Measurements from ENCODE around the gene ZNF185. TPM values are rescaled to one million over a fixed set of nuclear protein-coding genes. Genes with fewer than 3 reads are reported as not detected.

ZNF185 gene
- total and polyA plus RNA-seq, 2 of the 8 experiments (the other 6 are each of a cell fraction or from before 2014, with no cell fraction given): 15.6 to 20.1 TPM

DNA sequence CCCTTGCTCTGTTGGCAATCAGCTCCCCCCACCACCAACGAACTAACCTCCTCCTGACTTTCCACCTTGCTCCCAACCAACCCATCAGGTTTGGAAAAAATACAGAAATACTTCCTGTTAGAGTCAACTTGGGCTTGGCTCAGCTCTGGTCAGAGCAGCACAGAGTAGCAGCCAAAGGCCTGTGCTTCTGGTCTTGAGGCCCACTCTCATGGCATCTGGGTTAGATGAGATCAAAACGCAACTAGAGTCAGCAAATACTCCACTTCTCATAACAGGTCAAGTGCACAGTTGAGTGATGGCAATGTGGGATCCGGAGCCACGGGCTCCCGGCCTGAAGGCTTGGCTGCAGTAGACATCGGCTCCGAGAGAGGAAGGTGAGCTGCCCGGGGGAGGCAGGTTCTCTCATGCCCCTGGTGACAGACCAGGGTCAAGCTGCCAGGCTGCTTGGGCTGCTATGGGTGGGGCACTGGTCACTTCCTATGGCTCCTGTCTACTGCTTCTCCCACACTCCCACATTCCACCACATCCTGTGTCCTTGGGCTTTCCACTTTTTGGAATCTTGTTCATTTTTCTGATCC, 34.8 kb downstream of the ZNF185 start:
- Histone ChIP-seq H4K91ac (replicated peaks; ENCODE audit: insufficient read length, low read length) (no peak overlapping the region), H3K9ac (replicated peaks in 1 of 4; ENCODE audit: extremely low read depth in 1 of 4, low read depth in 3 of 4, low read length in 3 of 4) (no peak overlapping the region), H2BK20ac (ENCODE audit: low read length) (no peak overlapping the region), H3K9me3 (ENCODE audit: insufficient read depth in 2 of 2, low read depth in 1 of 2, low read length in 1 of 2) (no peaks in the 10 kb centered on the region), H3K27me3 (replicated peaks in 1 of 4; ENCODE audit: control insufficient read depth in 3 of 4, extremely low read depth in 1 of 4, insufficient read depth in 3 of 4, low read length in 3 of 4) (no peaks in the 10 kb centered on the region), H2AK5ac (ENCODE audit: low read depth, low read length) (no peak overlapping the region), H3K79me1 (ENCODE audit: low read depth, low read length) (no peaks in the 10 kb centered on the region), H3K56ac (replicated peaks; ENCODE audit: insufficient read length, low read depth, low read length) (no peak overlapping the region), H3K18ac (ENCODE audit: extremely low read depth, low read length) (no peak overlapping the region), H3K23ac (ENCODE audit: insufficient read length) (no peak overlapping the region), H2AFZ (ENCODE audit: low read length) (no peak overlapping the region), H4K20me1 (replicated peaks in 1 of 2; ENCODE audit: control insufficient read depth in 1 of 2, insufficient read depth in 2 of 2, low read length in 2 of 2) (no peaks in the 10 kb centered on the region), H4K5ac (ENCODE audit: insufficient read length, low read depth, low read length) (no peak overlapping the region), H3K36me3 (ENCODE audit: control insufficient read depth in 2 of 4, insufficient read depth in 4 of 4, low read length in 3 of 4) (no peaks in the 10 kb centered on the region), H2BK12ac (ENCODE audit: low read depth, low read length) (no peak overlapping the region), H3K23me2 (ENCODE audit: low read depth, low read length) (no peaks in the 10 kb centered on the region), H3K14ac (ENCODE audit: insufficient read length) (no peak overlapping the region), H2BK5ac (ENCODE audit: low read depth, low read length) (no peak overlapping the region), H3K4ac (replicated peaks; ENCODE audit: insufficient read length, low read depth, low read length) (no peak overlapping the region), H3K79me2 (ENCODE audit: control insufficient read depth in 1 of 2, insufficient read depth in 2 of 2, low read length in 2 of 2) (no peaks in the 10 kb centered on the region), H4K8ac (ENCODE audit: extremely low read depth, insufficient read depth, low read length) (no peak overlapping the region), H3K4me1 (replicated peaks in 1 of 4; ENCODE audit: control insufficient read depth in 3 of 4, insufficient read depth in 4 of 4, low read length in 3 of 4) (no peaks in the 10 kb centered on the region), H3K4me2 (ENCODE audit: insufficient read depth in 1 of 2, low read depth in 2 of 2, low read length in 2 of 2) (no peak overlapping the region), H2BK15ac (ENCODE audit: low read length) (no peak overlapping the region), H3K27ac (ENCODE audit: low read depth, low read length) (no peak overlapping the region), H3K4me3 (ENCODE audit: extremely low read depth in 1 of 4, insufficient read depth in 2 of 4, low read depth in 3 of 4, low read length in 4 of 4) (no peak overlapping the region), H2BK120ac (replicated peaks; ENCODE audit: low read depth, low read length) (no peak overlapping the region)
- FAIRE-seq (no peak), DNase-seq (ENCODE audit: low read depth in 1 of 2, low spot score in 2 of 2) (no peak)
- ChIA-PET CTCF (ENCODE audit: partially characterized antibody) (interaction anchor here (1.3 to 1.8 kb wide), 3 partner anchors 9 to 112 kb away, joined by 3 to 4 read pairs (median 3); no protein-coding TSS in a partner anchor), POLR2A (ENCODE audit: partially characterized antibody) (no interaction called here)
- WGBS, 2 experiments (ENCODE audit: extremely low coverage in 1 of 2, insufficient coverage in 1 of 2, insufficient read length in 1 of 2, insufficient replicate concordance in 2 of 2, low coverage in 1 of 2, low lambda C conversion rate in 2 of 2, missing lambda C conversion rate in 1 of 2): 90% methylated on average over 8 of the region's 8 CpGs; no CpG with 5 or more reads in 1 of the 2 experiments
- TF ChIP-seq EZH2 (IDR thresholded peaks at IDR 0.05; ENCODE audit: low read depth, low read length, severe bottlenecking) (no peak), RAD21 (IDR thresholded peaks at IDR 0.05 in 1 of 2, conservative IDR thresholded peaks at IDR 0.05 in 1 of 2; ENCODE audit: low read depth in 2 of 2, low read length in 2 of 2) (no peak), JUND (IDR thresholded peaks at IDR 0.05; ENCODE audit: low read length) (no peak), SRF (IDR thresholded peaks at IDR 0.05; ENCODE audit: low read depth, low read length) (no peak), CTBP2 (IDR thresholded peaks at IDR 0.05; ENCODE audit: borderline replicate concordance, insufficient read depth, insufficient read length, low read length) (no peak), ASH2L (IDR thresholded peaks at IDR 0.05; ENCODE audit: low read length) (no peak), CREB1 (IDR thresholded peaks at IDR 0.05) (no peak), RBBP5 (IDR thresholded peaks at IDR 0.05; ENCODE audit: borderline replicate concordance, low read depth, low read length) (no peak), POLR2A (IDR thresholded peaks at IDR 0.05; ENCODE audit: control extremely low read depth in 1 of 2, low read depth in 2 of 2, low read length in 2 of 2) (no peak), TEAD4 (IDR thresholded peaks at IDR 0.05; ENCODE audit: low read depth, low read length) (no peak)
- TF ChIP-seq, protein P1, sequence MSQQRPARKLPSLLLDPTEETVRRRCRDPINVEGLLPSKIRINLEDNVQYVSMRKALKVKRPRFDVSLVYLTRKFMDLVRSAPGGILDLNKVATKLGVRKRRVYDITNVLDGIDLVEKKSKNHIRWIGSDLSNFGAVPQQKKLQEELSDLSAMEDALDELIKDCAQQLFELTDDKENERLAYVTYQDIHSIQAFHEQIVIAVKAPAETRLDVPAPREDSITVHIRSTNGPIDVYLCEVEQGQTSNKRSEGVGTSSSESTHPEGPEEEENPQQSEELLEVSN (IDR thresholded peaks at IDR 0.05): no peak
- TF ChIP-seq, protein P2, sequence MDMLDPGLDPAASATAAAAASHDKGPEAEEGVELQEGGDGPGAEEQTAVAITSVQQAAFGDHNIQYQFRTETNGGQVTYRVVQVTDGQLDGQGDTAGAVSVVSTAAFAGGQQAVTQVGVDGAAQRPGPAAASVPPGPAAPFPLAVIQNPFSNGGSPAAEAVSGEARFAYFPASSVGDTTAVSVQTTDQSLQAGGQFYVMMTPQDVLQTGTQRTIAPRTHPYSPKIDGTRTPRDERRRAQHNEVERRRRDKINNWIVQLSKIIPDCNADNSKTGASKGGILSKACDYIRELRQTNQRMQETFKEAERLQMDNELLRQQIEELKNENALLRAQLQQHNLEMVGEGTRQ (IDR thresholded peaks at IDR 0.05; ENCODE audit: low read length): no peak

Data from H1 (cell line).